Subcutaneous adipose tissue (tissue), 4 donors: ENCODE measurements around the gene CTBP2. TPM values are rescaled to one million over a fixed set of nuclear protein-coding genes. Genes with fewer than 3 reads are reported as not detected.

Experiments used
- total RNA-seq, 4 donors: library from RNA; depleted of rRNA; stranded (reverse); fragments of >200 nt; gene quantifications; one replicate each; pipeline ENCODE4 v1.1.0, GENCODE V29; 2016
- TF ChIP-seq, protein P1 (sequence below): fragments of 450-650 bp; IDR thresholded peaks from one replicate; pipeline ENCODE4 v1.5.1; 2016; ENCODE audit warnings: low read depth, mild to moderate bottlenecking, control low read depth, antibody characterized with exemption, moderate library complexity

CTBP2 gene
- total RNA-seq, 4 donors from 2014 or later = 22.3 to 52.2 (median 42.5) TPM

DNA sequence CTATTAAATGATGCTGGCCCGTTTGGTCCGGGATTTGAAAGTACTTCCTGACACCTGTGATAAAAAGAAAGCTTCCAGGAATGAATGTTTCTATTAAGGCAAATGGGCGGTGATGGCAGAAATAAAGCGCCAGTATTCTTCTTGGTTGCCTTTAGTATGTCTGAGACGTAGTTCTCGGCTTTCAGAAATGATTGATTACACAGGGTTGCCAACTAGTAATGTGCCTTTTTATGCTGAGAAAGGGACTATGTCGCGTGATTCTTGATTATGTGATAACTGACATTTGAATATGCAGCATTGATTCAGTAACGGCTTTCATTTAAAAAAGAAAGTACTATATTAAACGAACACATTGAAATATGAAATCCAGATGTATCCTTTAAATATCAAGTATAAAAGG, 204.5 kb downstream of the CTBP2 start:
- TF ChIP-seq, protein P1, sequence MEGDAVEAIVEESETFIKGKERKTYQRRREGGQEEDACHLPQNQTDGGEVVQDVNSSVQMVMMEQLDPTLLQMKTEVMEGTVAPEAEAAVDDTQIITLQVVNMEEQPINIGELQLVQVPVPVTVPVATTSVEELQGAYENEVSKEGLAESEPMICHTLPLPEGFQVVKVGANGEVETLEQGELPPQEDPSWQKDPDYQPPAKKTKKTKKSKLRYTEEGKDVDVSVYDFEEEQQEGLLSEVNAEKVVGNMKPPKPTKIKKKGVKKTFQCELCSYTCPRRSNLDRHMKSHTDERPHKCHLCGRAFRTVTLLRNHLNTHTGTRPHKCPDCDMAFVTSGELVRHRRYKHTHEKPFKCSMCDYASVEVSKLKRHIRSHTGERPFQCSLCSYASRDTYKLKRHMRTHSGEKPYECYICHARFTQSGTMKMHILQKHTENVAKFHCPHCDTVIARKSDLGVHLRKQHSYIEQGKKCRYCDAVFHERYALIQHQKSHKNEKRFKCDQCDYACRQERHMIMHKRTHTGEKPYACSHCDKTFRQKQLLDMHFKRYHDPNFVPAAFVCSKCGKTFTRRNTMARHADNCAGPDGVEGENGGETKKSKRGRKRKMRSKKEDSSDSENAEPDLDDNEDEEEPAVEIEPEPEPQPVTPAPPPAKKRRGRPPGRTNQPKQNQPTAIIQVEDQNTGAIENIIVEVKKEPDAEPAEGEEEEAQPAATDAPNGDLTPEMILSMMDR = no peak

DNA sequence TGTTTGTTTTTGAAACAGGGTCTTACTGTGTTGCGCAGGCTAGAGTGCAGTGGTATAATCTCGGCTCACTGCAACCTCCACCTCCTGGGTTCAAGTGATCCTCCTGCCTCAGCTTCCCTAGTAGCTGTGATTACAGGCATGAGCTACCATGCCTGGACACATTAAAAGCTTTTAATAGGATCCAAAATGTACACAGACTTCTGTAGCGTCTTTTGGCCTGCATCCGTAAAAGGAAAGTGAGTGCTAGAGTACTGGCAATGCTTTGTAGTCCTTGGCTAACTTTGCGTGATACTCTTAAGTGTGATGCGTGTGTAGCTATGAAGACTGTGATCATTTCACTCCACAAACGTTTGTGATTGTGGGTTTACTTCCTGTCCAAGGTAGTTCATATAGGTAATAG, 205.1 kb downstream of the CTBP2 start:
- TF ChIP-seq, protein P1 = no peak

DNA sequence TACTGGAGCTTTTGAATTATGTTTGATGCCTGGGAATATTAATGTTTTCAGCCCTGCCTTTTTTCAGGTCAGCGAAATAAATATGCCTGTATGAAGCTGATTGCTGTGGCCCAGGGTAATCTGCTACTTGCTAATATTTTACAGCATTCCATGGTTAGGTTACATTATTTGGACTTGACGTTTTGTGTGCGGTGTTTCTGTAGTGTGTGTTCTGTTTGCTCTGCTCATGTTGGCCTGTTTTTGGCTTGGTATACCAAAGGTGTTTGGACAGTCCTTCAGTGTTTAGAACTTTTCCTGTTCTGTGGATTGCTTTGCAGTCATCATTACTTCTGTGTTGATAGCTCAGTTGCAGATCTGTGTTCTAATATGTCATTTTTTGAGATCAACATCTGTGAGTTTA, 206.9 kb downstream of the CTBP2 start:
- TF ChIP-seq, protein P1 = no peak

DNA sequence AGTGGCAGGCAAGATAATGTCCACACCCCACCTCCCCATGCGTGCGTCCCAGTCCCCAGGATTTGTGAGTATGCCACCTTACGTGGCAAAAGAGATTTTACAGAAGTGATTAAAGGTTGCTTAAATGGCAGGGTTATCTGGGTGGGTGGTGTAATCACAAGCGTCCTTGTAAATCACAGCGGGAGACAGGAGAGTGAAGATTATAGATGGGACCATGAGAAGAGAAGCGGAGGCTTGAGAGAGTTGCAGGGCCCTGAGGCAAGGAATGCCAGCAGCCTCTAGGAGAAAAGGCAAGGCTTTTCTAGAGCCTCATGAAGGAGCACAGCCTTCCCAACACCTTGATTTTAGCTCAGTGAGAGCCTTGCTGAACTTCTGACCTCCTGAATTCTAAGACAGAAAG, 208.2 kb downstream of the CTBP2 start:
- TF ChIP-seq, protein P1 = no peak

DNA sequence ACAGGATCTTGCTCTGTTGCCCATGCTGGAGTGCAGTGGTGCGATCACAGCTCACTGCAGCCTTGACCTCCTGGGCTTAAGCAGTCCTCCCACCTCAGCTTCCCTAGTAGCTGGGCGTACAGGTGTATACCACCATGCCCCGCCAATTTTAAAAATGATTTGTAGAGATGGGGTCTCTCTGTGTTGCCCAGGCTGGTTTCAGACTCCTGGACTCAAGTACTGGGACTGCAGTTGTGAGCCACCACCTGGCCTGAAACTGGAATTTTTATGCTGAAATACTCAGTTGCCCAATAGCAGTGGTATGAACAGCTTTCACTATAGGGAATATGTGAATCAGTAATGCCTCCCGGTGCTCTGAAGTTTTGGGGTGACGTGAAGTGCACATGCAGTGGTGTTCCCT, 210.8 kb downstream of the CTBP2 start:
- TF ChIP-seq, protein P1 = no peak

GRCh38 chr10:124946945-124947344, 213.4 kb downstream of the CTBP2 start:
- TF ChIP-seq, protein P1 = no peak

- TF ChIP-seq, protein P1 = no peak
These were observed 215.4 kb downstream of the CTBP2 start for GRCh38 chr10:124944982-124945381.
